Natural killer cell (primary cell): ENCODE measurements around the gene MOGAT3. TPM values are rescaled to one million over a fixed set of nuclear protein-coding genes. Genes with fewer than 3 reads are reported as not detected.
"Not testable (repeated sequence)": the region's sequence is repeated elsewhere in the genome, so short reads cannot be mapped to it uniquely, and the experiment has no call there.

Experiments
- ATAC-seq, 3 donors: fragments of 150-1000 bp in 2 of 3; fragments of 200-7000 bp in 1 of 3; cut with Tn5 transposase; 1 replicate in 1 of 3; 2 replicates in 2 of 3; pipeline ENCODE4 v1.10.0; 2021; ENCODE audit warnings: mild to moderate bottlenecking in 2 of 3, moderate library complexity in 2 of 3
- DNase-seq, 2 donors: peaks; one replicate each; pipeline versions ENCODE4 v3.0.0 to v3.0.0-alpha.2; 2013 to 2021; ENCODE audit warnings: mixed read lengths in 1 of 2
- H3K27ac ChIP-seq: one replicate; pipeline ENCODE4 v1.5.1; 2013; ENCODE audit warnings: mild to moderate bottlenecking, low read length
- H3K27me3 ChIP-seq: one replicate; pipeline ENCODE4 v1.6.1; 2013; ENCODE audit warnings: low read length; ENCODE audit not compliant: control insufficient read depth, insufficient read depth
- H3K36me3 ChIP-seq: one replicate; pipeline ENCODE4 v1.6.1; 2013; ENCODE audit warnings: low read length; ENCODE audit not compliant: control insufficient read depth, insufficient read depth
- H3K4me1 ChIP-seq: one replicate; pipeline ENCODE4 v1.6.1; 2013; ENCODE audit warnings: low read length; ENCODE audit not compliant: control insufficient read depth, insufficient read depth
- H3K4me3 ChIP-seq: one replicate; pipeline ENCODE4 v1.5.1; 2013; ENCODE audit warnings: low read length
- H3K9me3 ChIP-seq: one replicate; pipeline ENCODE4 v1.6.1; 2013; ENCODE audit warnings: low read length; ENCODE audit not compliant: control insufficient read depth, insufficient read depth
- H3K27ac Mint-ChIP-seq, 2 donors: one replicate each; pipeline ENCODE4 v1.8.0; 2022; ENCODE audit warnings: mild to moderate bottlenecking in 2 of 2, mixed read lengths in 2 of 2, moderate library complexity in 1 of 2
- H3K27me3 Mint-ChIP-seq, 2 donors: one replicate each; pipeline ENCODE4 v1.8.0; 2022; ENCODE audit warnings: low read depth in 2 of 2, mixed read lengths in 2 of 2
- H3K36me3 Mint-ChIP-seq: one replicate; pipeline ENCODE4 v1.8.0; 2022; ENCODE audit warnings: mixed read lengths
- H3K4me1 Mint-ChIP-seq, 2 donors: one replicate each; pipeline ENCODE4 v1.8.0; 2022; ENCODE audit warnings: mixed read lengths in 2 of 2
- H3K4me3 Mint-ChIP-seq: one replicate; pipeline ENCODE4 v1.8.0; 2022; ENCODE audit warnings: mild to moderate bottlenecking, moderate library complexity, mixed read lengths
- H3K9me3 Mint-ChIP-seq, 2 donors: one replicate each; pipeline ENCODE4 v1.8.0; 2022; ENCODE audit warnings: mixed read lengths in 2 of 2
- CTCF ChIP-seq: fragments of 200-600 bp; IDR thresholded peaks from one replicate; pipeline ENCODE4 v1.8.0; 2022; ENCODE audit warnings: antibody characterized with exemption
- WGBS: methylation state at CpG from one replicate; pipeline ENCODE4 v1.1.7; 2013; ENCODE audit warnings: missing lambda C conversion rate; ENCODE audit not compliant: insufficient coverage; 5-methylcytosine and 5-hydroxymethylcytosine counted together
- intact Hi-C: fragments of 100-400 bp; cut with micrococcal nuclease; formaldehyde crosslinking; loops from one replicate; pipeline ENCODE4 v1.14.2; 2022
- total RNA-seq, 4 donors: library from RNA; stranded (reverse); fragments of 120-200 nt in 1 of 4; gene quantifications; one replicate each; pipeline versions ENCODE4 v1.2.3 to v1.2.4, GENCODE V29; 2013 to 2022

The MOGAT3 gene
- total RNA-seq, 3 donors from 2014 or later (not counting 1 experiment from before 2014, with no cell fraction given): not detected

GRCh38 chr7:101205901-101206664 is 5.2 kb upstream of the MOGAT3 start:
- Mint-ChIP-seq H3K36me3 (no peaks in the 10 kb centered on the region), H3K27ac (no peak overlapping the region), H3K27me3 (peaks cover 16 to 20% of the 10 kb centered on the region in 2 donors), H3K4me1 (peaks cover 0 to 4% of the 10 kb centered on the region in 2 donors), H3K4me3 (no peak overlapping the region), H3K9me3 (no peaks in the 10 kb centered on the region)
- Histone ChIP-seq H3K36me3 (peaks cover 8% of the 10 kb centered on the region), H3K27me3 (peaks cover 6% of the 10 kb centered on the region), H3K27ac (no peak overlapping the region), H3K4me1 (peaks cover 12% of the 10 kb centered on the region), H3K9me3 (no peaks in the 10 kb centered on the region), H3K4me3 (no peak overlapping the region)
- TF ChIP-seq CTCF: no peak
- ATAC-seq: no peak
- 86% methylated on average over 30 of the region's 32 CpGs for WGBS
- DNase-seq: no peak
- intact Hi-C loops: no loop called here

- H3K4me3 ChIP-seq, intact Hi-C loops, H3K36me3 ChIP-seq, H3K36me3 Mint-ChIP-seq, H3K9me3 Mint-ChIP-seq, H3K27ac ChIP-seq, H3K4me3 Mint-ChIP-seq, H3K27ac Mint-ChIP-seq, H3K9me3 ChIP-seq, ATAC-seq: not testable (repeated sequence)
- Histone ChIP-seq H3K4me1 (peaks cover 16% of the 10 kb centered on the region), H3K27me3 (peaks cover 17% of the 10 kb centered on the region)
- peaks cover 0 to 13% of the 10 kb centered on the region in 2 donors for H3K4me1 Mint-ChIP-seq
- WGBS: 66% methylated on average over 22 of the region's 22 CpGs
- DNase-seq: peak in 1 of 2 donors; percentile 36
- peaks cover 16 to 31% of the 10 kb centered on the region in 2 donors for H3K27me3 Mint-ChIP-seq
Observed at GRCh38 chr7:101203740-101204738, 3.2 kb upstream of the MOGAT3 start.

DNA sequence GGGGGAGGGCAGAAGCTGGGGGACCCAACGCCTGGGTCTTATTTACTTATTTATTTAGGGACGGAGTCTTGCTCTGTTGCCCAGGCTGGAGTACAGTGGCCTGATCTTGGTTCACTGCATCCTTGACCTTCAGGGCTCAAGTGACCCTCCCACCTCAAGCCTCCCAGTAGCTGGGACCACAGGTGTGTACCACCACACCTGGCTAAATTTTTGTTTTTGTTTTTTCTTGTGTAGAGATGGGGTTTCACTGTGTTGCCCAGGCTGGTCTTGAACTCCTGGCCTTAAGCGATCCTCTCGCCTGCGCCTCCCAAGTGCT is 1.7 kb upstream of the MOGAT3 start:
- DNase-seq (no peak), ATAC-seq (no peak)
- intact Hi-C loops: no loop called here
- TF ChIP-seq CTCF: no peak
- Histone ChIP-seq H3K9me3 (no peaks in the 10 kb centered on the region), H3K36me3 (no peaks in the 10 kb centered on the region), H3K4me3 (no peak overlapping the region), H3K27me3 (peaks cover 17% of the 10 kb centered on the region), H3K27ac (no peak overlapping the region), H3K4me1 (peaks cover 16% of the 10 kb centered on the region)
- Mint-ChIP-seq H3K27me3 (peaks cover 16 to 31% of the 10 kb centered on the region in 2 donors), H3K4me1 (peaks cover 0 to 13% of the 10 kb centered on the region in 2 donors), H3K27ac (no peak overlapping the region), H3K36me3 (no peaks in the 10 kb centered on the region), H3K9me3 (no peaks in the 10 kb centered on the region), H3K4me3 (no peak overlapping the region)
- 87% methylated on average over 5 of the region's 5 CpGs for WGBS
